Stimulated activated CD8-positive, alpha-beta memory T cell treated with anti-CD3 and anti-CD28 coated beads, Interleukin-7, amount 100 ng/mL, for 24 hours (primary cell): Measurements from ENCODE around the gene SLC12A3.

Source experiments
- DNase-seq: peaks from one replicate; pipeline ENCODE4 v3.0.0-alpha.2; 2020; ENCODE audit warnings: low read depth

Gene SLC12A3

DNA sequence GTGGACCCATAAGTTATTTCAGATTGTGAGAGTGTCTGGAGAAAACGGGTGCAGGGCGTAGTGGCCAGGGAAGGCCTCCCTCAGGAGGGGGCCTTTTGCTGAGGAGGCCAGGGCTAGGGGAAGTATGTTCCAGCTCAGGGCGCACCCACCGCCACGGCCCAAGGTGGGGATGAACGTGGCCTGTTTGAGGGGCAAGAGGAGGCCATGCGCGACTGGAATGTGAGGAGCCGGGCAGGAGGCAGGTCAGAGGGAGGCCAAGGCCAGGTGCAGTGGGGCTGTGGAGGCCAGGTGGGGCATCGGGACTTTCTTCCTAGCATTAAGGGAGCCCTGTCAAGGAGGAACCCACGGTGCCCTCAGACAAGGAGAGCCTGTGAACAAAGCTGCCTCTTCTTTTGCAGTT is 26.7 kb downstream of the SLC12A3 start:
- no peak for DNase-seq

GRCh38 chr16:56892705-56893104 is 27.7 kb downstream of the SLC12A3 start:
- DNase-seq, result no peak

DNA sequence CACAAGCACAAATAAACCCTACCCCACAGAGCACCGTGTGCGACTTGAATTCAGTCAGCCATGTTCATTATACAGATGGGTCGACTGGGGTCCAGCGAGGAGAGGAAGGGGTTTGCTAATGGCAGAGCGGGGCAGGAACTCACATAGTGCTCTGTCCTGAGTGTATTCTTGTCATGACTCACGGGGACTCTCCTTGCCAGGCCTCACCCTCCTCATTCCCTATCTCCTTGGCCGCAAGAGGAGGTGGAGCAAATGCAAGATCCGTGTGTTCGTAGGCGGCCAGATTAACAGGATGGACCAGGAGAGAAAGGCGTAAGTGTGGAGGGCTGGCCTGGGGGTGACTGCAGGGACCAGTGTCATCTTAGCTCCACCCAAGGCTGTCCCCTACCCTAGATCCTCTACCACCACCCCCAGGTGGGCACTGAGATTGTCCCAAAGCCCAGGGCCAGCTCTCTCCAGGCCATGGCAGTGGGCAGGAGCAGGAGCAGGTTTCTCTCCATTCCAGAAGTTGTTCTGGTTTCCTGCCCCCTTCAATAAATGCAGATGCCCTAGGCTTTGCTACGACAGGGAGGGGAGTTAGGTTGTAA is 29.4 kb downstream of the SLC12A3 start:
- DNase-seq, result no peak

GRCh38 chr16:56895813-56896212 is 30.8 kb downstream of the SLC12A3 start:
- DNase-seq, result no peak

GRCh38 chr16:56896244-56896643 is 31.2 kb downstream of the SLC12A3 start:
- no peak for DNase-seq

GRCh38 chr16:56897026-56897799 is 32.2 kb downstream of the SLC12A3 start:
- DNase-seq, result no peak

- no peak for DNase-seq
These were observed 33.8 kb downstream of the SLC12A3 start for GRCh38 chr16:56898847-56899246.

GRCh38 chr16:56903866-56904265 is 38.9 kb downstream of the SLC12A3 start:
- no peak for DNase-seq

- no peak for DNase-seq
These were observed 42.4 kb downstream of the SLC12A3 start for GRCh38 chr16:56907401-56907800.

DNA sequence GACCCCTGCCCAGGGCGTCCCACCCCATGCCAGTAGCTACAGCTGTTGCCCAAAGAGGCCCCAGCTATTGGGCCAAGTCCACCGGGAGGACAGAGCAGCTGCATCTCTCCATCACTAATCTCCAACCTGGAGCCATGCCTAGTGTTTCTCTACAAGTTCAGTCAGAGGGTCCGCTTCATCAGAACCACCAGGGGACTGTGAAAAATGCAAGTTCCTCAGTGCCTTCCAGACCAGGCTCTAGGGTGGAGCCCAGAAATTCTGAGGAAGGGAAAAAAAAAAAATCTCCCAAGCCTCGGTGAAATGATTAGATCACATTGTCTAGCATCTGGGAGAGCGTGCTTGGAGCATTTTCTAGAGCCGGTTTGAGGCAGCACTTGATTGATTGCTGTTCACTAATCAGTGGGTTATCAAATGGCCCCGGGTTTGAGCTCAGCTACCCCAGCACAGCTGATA is 44.5 kb downstream of the SLC12A3 start:
- no peak for DNase-seq

GRCh38 chr16:56910112-56910511 is 45.1 kb downstream of the SLC12A3 start:
- no peak for DNase-seq

GRCh38 chr16:56910654-56911539 is 45.9 kb downstream of the SLC12A3 start:
- no peak for DNase-seq

DNA sequence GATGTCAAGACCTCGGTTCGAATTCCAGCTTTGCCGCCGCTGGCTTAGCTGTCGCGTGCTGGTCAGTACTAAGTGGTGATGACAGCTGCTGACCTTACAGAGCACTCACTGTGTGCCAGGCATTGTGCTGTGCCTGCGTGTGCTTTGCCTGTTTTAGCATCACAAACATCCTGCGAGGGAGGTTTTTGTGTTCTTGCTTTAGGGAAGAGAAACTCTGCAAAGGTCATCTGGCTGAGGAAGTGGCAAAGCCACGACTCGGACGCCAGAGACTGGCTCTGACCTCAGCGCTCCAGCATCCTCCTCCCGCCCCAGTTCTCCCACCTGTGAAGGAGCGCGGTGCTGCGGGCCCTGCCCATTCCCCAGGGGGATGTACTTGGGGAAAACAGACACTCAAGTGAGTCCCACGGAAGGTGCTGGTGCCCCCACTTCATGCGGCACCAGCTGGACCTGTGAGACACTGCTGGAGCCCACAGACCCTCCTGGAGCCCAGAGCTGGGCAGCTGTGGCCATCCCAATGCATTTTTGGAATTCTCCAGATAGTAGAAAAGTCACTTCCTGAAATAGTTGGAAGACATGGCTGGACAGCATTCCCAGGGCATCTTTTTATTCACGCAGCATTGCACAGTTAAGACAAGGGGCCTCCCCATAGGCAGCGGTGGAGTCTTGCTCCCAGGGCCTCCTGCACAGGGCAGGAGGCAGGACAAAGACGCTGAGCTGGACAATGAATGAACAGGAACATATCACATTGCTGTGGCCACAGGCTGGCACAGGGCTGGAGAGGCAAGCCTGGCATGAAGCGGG is 47.0 kb downstream of the SLC12A3 start:
- no peak for DNase-seq

GRCh38 chr16:56912746-56913708 is 48.0 kb downstream of the SLC12A3 start:
- DNase-seq, result no peak

GRCh38 chr16:56914896-56915295 is 49.9 kb downstream of the SLC12A3 start:
- no peak for DNase-seq

GRCh38 chr16:56915336-56916119 is 50.5 kb downstream of the SLC12A3 start:
- DNase-seq, result no peak

DNA sequence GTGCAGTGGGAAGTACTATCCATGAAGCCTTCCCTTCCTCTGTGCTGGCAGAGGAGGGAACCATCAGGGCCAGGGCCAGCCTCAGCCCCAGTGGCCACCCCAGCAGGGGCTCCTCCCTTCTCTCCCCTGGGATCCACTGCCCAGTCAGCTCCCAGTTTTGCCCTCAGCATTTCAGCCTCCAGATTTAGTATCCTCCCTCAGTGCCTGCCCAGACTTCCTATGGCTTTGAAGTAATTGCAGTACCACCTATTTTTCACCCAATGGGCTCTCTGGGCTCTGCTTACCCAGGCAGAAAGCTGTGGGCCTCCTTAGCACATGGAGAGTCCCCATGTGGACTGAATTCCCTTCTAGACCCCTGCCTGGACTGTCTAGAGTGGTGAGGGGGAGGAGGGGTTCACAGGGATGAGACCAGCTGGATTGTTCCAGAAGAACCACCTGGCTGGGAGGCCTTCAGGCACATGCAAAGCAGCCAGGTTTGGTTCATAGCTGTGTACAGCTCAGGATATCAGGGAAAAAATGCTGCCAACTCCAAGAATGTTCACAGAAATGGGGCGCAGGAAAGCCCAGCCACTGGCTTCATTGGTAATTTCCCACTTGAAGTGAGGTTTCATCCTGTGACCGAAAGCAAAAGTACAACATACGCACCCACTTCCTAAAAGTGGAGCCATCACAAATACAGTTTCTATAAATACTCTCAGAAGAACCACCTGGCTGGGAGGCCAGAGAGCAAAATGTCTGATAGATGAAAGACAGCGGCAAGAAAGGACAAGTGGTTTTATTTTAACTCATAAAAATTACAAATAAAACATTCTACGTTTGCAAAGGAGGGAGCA is 51.8 kb downstream of the SLC12A3 start:
- DNase-seq, result no peak

GRCh38 chr16:56918467-56919012 is 53.5 kb downstream of the SLC12A3 start:
- no peak for DNase-seq
